NCI-H2081 (cell line): Measurements from ENCODE around the gene INSYN1.

Experiments used
- DNase-seq, 2 experiments: peaks; one replicate each; lab custom pipeline; 2025; lab: John Stamatoyannopoulos, UW

INSYN1 gene

GRCh38 chr15:73686781-73687256 lies 66.3 kb downstream of the INSYN1 start:
- DNase-seq = no peak

- DNase-seq = no peak
Measured at GRCh38 chr15:73685981-73686380, 67.2 kb downstream of the INSYN1 start.
